Measurements from ENCODE around the gene SDHAF2.
"Not testable (repeated sequence)": the region's sequence is repeated elsewhere in the genome, so short reads cannot be mapped to it uniquely, and the experiment has no call there.

DNA sequence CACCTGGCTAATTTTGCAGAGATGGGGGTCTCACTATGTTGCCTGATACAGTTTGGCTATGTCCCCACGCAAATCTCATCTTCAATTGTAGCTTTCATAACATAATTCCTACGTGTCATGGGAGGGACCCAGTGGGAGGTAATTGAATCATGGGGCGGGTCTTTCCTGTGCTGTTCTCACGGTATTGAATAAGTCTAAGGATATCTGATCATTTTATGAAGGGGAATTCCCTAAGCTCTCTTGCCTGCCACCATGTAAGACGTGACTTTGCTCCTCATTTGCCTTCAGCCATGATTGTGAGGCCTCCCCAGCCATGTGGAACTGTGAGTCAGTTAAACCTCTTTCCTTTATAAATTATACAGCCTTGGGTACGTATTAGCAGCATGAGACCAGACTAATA is 37.7 kb downstream of the SDHAF2 start:
- TF ChIP-seq, protein P1, sequence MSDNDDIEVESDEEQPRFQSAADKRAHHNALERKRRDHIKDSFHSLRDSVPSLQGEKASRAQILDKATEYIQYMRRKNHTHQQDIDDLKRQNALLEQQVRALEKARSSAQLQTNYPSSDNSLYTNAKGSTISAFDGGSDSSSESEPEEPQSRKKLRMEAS (IDR thresholded peaks at IDR 0.05), result not testable (repeated sequence)
- TF ChIP-seq, protein P2, sequence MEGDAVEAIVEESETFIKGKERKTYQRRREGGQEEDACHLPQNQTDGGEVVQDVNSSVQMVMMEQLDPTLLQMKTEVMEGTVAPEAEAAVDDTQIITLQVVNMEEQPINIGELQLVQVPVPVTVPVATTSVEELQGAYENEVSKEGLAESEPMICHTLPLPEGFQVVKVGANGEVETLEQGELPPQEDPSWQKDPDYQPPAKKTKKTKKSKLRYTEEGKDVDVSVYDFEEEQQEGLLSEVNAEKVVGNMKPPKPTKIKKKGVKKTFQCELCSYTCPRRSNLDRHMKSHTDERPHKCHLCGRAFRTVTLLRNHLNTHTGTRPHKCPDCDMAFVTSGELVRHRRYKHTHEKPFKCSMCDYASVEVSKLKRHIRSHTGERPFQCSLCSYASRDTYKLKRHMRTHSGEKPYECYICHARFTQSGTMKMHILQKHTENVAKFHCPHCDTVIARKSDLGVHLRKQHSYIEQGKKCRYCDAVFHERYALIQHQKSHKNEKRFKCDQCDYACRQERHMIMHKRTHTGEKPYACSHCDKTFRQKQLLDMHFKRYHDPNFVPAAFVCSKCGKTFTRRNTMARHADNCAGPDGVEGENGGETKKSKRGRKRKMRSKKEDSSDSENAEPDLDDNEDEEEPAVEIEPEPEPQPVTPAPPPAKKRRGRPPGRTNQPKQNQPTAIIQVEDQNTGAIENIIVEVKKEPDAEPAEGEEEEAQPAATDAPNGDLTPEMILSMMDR (IDR thresholded peaks at IDR 0.05; ENCODE audit: low read depth, low read length, missing input control), result not testable (repeated sequence)
- not testable (repeated sequence) for TF ChIP-seq GABPA (IDR thresholded peaks at IDR 0.05 in 1 of 2, conservative IDR thresholded peaks at IDR 0.05 in 1 of 2); JUND (IDR thresholded peaks at IDR 0.05); YY1 (IDR thresholded peaks at IDR 0.05); RXRA (IDR thresholded peaks at IDR 0.05); FOXA1 (IDR thresholded peaks at IDR 0.05); TAF1 (conservative IDR thresholded peaks at IDR 0.05); SP1 (IDR thresholded peaks at IDR 0.05); RAD21 (IDR thresholded peaks at IDR 0.05)
- TF ChIP-seq, protein P3, sequence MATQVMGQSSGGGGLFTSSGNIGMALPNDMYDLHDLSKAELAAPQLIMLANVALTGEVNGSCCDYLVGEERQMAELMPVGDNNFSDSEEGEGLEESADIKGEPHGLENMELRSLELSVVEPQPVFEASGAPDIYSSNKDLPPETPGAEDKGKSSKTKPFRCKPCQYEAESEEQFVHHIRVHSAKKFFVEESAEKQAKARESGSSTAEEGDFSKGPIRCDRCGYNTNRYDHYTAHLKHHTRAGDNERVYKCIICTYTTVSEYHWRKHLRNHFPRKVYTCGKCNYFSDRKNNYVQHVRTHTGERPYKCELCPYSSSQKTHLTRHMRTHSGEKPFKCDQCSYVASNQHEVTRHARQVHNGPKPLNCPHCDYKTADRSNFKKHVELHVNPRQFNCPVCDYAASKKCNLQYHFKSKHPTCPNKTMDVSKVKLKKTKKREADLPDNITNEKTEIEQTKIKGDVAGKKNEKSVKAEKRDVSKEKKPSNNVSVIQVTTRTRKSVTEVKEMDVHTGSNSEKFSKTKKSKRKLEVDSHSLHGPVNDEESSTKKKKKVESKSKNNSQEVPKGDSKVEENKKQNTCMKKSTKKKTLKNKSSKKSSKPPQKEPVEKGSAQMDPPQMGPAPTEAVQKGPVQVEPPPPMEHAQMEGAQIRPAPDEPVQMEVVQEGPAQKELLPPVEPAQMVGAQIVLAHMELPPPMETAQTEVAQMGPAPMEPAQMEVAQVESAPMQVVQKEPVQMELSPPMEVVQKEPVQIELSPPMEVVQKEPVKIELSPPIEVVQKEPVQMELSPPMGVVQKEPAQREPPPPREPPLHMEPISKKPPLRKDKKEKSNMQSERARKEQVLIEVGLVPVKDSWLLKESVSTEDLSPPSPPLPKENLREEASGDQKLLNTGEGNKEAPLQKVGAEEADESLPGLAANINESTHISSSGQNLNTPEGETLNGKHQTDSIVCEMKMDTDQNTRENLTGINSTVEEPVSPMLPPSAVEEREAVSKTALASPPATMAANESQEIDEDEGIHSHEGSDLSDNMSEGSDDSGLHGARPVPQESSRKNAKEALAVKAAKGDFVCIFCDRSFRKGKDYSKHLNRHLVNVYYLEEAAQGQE (IDR thresholded peaks at IDR 0.05), result not testable (repeated sequence)
- TF ChIP-seq, protein P4, sequence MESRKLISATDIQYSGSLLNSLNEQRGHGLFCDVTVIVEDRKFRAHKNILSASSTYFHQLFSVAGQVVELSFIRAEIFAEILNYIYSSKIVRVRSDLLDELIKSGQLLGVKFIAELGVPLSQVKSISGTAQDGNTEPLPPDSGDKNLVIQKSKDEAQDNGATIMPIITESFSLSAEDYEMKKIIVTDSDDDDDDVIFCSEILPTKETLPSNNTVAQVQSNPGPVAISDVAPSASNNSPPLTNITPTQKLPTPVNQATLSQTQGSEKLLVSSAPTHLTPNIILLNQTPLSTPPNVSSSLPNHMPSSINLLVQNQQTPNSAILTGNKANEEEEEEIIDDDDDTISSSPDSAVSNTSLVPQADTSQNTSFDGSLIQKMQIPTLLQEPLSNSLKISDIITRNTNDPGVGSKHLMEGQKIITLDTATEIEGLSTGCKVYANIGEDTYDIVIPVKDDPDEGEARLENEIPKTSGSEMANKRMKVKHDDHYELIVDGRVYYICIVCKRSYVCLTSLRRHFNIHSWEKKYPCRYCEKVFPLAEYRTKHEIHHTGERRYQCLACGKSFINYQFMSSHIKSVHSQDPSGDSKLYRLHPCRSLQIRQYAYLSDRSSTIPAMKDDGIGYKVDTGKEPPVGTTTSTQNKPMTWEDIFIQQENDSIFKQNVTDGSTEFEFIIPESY (IDR thresholded peaks at IDR 0.05), result not testable (repeated sequence)
- TF ChIP-seq, protein P5, sequence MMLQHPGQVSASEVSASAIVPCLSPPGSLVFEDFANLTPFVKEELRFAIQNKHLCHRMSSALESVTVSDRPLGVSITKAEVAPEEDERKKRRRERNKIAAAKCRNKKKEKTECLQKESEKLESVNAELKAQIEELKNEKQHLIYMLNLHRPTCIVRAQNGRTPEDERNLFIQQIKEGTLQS (IDR thresholded peaks at IDR 0.05), result not testable (repeated sequence)
